ENCODE results near the gene AGAP2. TPM values are rescaled to one million over a fixed set of nuclear protein-coding genes. Genes with fewer than 3 reads are reported as not detected.

AGAP2 gene
- total RNA-seq, 2 donors from 2014 or later: 0.33 to 1.0 TPM

GRCh38 chr12:57718641-57719528 lies 19.7 kb downstream of the AGAP2 start:
- 97 to 98% methylated on average over 15 of the region's 15 CpGs for WGBS, 2 donors
- intact Hi-C loops (cut with DNase I): loop anchor here (10.0 kb wide), 1 partner anchor 1734 kb away; no protein-coding TSS in a partner anchor
- Histone ChIP-seq H3K27ac (no peak overlapping the region), H3K27me3 (no peaks in the 10 kb centered on the region), H3K9me3 (no peaks in the 10 kb centered on the region), H3K4me1 (no peaks in the 10 kb centered on the region), H3K36me3 (replicated peaks in 1 of 2; ENCODE audit: insufficient read depth in 1 of 2, low read depth in 2 of 2) (peaks cover 6 to 39% of the 10 kb centered on the region in 2 donors), H3K4me3 (no peak overlapping the region)
- no peak for TF ChIP-seq POLR2A (IDR thresholded peaks at IDR 0.05)
- TF ChIP-seq CTCF (IDR thresholded peaks at IDR 0.05): no peak
- no peak for DNase-seq
- ATAC-seq: no peak

- WGBS, 2 donors: 93 to 97% methylated on average over 22 of the region's 22 CpGs
- no peaks in the 10 kb centered on the region for H3K27me3 ChIP-seq
- DNase-seq: no peak
- no peak for ATAC-seq
- H3K4me3 ChIP-seq: no peak overlapping the region
- intact Hi-C loops (cut with DNase I): loop anchor here (10.0 kb wide), 1 partner anchor 1733 kb away; no protein-coding TSS in a partner anchor
- no peak for TF ChIP-seq CTCF (IDR thresholded peaks at IDR 0.05)
- no peaks in the 10 kb centered on the region for H3K4me1 ChIP-seq
- H3K27ac ChIP-seq: no peak overlapping the region
- no peaks in the 10 kb centered on the region for H3K9me3 ChIP-seq
- H3K36me3 ChIP-seq (replicated peaks in 1 of 2; ENCODE audit: insufficient read depth in 1 of 2, low read depth in 2 of 2): peaks cover 6 to 39% of the 10 kb centered on the region in 2 donors
Measured at GRCh38 chr12:57717846-57718640, 20.5 kb downstream of the AGAP2 start.

- Histone ChIP-seq H3K9me3 (no peaks in the 10 kb centered on the region), H3K27ac (no peak overlapping the region), H3K36me3 (replicated peaks in 1 of 2; ENCODE audit: insufficient read depth in 1 of 2, low read depth in 2 of 2) (peaks cover 6 to 39% of the 10 kb centered on the region in 2 donors), H3K4me3 (no peak overlapping the region), H3K4me1 (no peaks in the 10 kb centered on the region), H3K27me3 (no peaks in the 10 kb centered on the region)
- 100% methylated on average over 5 of the region's 5 CpGs for WGBS, 2 donors
- ATAC-seq: no peak
- no peak for DNase-seq
- TF ChIP-seq CTCF (IDR thresholded peaks at IDR 0.05) (no peak), POLR2A (IDR thresholded peaks at IDR 0.05) (no peak)
- intact Hi-C loops (cut with DNase I): loop anchor here (10.0 kb wide), 1 partner anchor 1732 kb away; no protein-coding TSS in a partner anchor
Measured at GRCh38 chr12:57717131-57717530, 21.4 kb downstream of the AGAP2 start.

- DNase-seq (no peak), ATAC-seq (no peak)
- intact Hi-C loops (cut with DNase I): loop anchor here (10.0 kb wide), 1 partner anchor 1732 kb away; no protein-coding TSS in a partner anchor
- 96 to 100% methylated on average over 1 to 4 of the region's 4 CpGs for WGBS, 2 donors
- H3K4me1 ChIP-seq: no peaks in the 10 kb centered on the region
- peaks cover 6 to 39% of the 10 kb centered on the region in 2 donors for H3K36me3 ChIP-seq (replicated peaks in 1 of 2; ENCODE audit: insufficient read depth in 1 of 2, low read depth in 2 of 2)
- no peak overlapping the region for H3K27ac ChIP-seq
- H3K9me3 ChIP-seq: no peaks in the 10 kb centered on the region
- H3K4me3 ChIP-seq: no peak overlapping the region
- H3K27me3 ChIP-seq: no peaks in the 10 kb centered on the region
- TF ChIP-seq POLR2A (IDR thresholded peaks at IDR 0.05) (no peak), CTCF (IDR thresholded peaks at IDR 0.05) (no peak)
Measured at GRCh38 chr12:57716305-57716704, 22.2 kb downstream of the AGAP2 start.
